GM12872 (cell line): ENCODE measurements around the gene MYO16.

Source experiments
- TF ChIP-seq, protein P1 (sequence below): IDR thresholded peaks from 3 replicates; pipeline ENCODE4 v1.5.1; 2011; ENCODE audit warnings: low read depth, mild to moderate bottlenecking, low read length, moderate library complexity; ENCODE audit not compliant: insufficient read depth

Gene MYO16

DNA sequence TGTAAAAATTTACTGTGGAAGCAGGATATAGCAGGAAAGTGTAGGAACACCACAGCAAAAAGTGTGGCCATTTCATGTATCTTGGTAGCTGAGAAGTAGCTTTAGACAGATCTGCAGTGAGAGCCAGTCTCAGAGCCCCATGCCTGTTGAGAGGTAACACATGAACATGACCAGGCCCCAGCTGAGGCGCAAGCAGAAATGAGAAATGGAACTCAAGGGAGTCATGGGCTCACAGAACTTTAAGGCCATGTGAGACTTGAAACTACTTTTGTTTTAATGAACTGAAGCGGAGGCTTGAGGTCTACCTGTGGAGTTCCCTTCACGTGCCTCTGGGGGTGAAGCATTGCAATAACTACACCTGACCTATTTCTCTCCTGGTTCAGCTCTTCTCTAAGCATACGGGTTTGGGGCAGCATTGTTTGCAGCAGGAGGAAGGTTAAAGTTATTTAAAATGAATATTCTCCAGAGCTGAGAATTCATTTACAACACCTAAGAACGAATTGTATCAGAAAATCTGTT lies 3.3 kb downstream of the MYO16 start:
- TF ChIP-seq, protein P1, sequence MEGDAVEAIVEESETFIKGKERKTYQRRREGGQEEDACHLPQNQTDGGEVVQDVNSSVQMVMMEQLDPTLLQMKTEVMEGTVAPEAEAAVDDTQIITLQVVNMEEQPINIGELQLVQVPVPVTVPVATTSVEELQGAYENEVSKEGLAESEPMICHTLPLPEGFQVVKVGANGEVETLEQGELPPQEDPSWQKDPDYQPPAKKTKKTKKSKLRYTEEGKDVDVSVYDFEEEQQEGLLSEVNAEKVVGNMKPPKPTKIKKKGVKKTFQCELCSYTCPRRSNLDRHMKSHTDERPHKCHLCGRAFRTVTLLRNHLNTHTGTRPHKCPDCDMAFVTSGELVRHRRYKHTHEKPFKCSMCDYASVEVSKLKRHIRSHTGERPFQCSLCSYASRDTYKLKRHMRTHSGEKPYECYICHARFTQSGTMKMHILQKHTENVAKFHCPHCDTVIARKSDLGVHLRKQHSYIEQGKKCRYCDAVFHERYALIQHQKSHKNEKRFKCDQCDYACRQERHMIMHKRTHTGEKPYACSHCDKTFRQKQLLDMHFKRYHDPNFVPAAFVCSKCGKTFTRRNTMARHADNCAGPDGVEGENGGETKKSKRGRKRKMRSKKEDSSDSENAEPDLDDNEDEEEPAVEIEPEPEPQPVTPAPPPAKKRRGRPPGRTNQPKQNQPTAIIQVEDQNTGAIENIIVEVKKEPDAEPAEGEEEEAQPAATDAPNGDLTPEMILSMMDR, result no peak

DNA sequence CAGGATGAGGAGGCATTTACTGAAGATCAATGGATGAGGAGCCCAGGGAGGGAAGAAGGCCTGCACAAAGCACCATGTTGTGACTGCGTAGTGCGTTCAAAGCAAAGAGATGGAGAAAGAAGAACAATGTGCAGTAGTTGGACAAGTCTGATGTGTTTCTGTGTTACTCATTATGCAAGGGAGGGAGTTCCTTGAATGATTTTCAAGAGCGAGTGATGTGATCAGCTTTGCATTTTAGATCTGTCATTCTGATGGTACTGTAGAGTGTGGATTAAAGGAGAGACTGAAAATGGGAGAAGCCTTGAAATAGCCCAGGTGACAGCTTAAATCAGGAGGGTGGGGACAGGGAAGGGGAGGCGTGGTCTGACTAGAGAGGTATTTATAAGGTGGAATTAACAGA lies 9.5 kb downstream of the MYO16 start:
- TF ChIP-seq, protein P1, result no peak

- TF ChIP-seq, protein P1, result no peak
These were observed 14.4 kb downstream of the MYO16 start for GRCh38 chr13:108643646-108644353.

- TF ChIP-seq, protein P1, result no peak
These were observed 16.0 kb downstream of the MYO16 start for GRCh38 chr13:108645376-108645775.

GRCh38 chr13:108650271-108650670 lies 20.9 kb downstream of the MYO16 start:
- TF ChIP-seq, protein P1, result no peak

GRCh38 chr13:108656742-108657141 lies 27.3 kb downstream of the MYO16 start:
- TF ChIP-seq, protein P1, result no peak

- TF ChIP-seq, protein P1, result no peak
These were observed 28.1 kb downstream of the MYO16 start for GRCh38 chr13:108657519-108657918.

DNA sequence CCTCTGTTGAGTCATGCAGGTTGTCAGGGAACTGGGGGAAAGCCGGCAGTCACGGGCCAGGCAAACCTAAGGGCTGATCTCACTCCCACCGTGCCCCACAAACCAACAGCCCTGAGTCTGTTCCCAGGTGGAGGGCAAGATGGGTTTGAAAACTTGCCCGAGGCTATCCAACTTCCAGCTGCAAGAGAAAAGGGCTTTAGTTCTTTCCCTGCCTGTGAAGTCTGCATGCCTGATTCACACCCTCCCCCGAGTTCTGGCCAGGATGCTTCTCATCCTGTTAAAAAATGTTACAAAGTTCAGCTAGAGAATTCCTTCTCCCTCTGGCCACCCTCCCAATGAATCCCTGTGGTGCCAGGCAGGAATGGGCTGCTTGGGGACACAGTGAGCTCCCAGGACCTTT lies 33.1 kb downstream of the MYO16 start:
- TF ChIP-seq, protein P1, result no peak
